Skeletal muscle cell (primary cell): ENCODE measurements around the gene CCL1.

Source experiments
- DNase-seq: peaks from one replicate; pipeline ENCODE4 v3.0.0-alpha.2; 2010; ENCODE audit warnings: low read depth
- H3K4me3 ChIP-seq: 2 replicates; pipeline ENCODE4 v1.5.1; 2011; ENCODE audit warnings: low read depth, mild to moderate bottlenecking, control low read depth, low read length, moderate library complexity

The CCL1 gene

DNA sequence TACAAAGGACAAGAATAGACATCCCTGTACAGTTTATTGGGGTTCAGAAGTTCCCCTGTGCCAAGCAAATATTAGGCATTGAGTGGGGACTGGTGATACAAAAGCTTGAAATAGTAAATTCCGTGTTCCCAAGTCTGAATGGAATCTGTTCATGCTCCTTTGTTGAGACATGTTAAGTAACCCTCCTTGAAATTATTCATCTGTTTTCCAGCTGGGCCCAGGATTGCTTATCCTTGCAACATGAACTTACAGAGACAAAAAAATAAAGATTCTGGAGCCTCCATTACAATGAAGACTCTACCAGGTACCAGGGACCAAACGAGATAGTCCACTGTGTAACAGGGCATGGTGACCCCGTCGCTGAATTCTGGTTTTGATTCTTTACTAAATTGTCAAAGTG lies 49.9 kb downstream of the CCL1 start:
- H3K4me3 ChIP-seq: no peak overlapping the region
- peak; percentile 7 for DNase-seq

DNA sequence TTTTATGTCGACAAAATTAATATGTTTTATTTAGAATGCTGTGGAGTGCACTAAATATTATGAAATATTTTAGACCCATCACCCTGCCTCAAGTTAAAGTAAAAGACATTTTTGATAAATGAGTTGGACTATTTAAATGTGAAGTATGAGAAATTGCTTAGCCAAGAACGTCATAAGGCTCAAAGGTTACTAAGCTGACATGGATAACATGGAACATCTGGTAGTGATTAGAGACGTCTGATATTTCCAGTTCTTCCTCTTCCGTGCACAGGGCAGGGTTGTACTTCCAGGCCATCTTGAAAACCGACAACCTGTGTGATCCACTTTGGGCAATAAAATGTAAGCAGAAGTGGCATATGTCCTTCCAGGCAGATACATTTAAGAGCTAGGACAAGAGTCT lies 51.0 kb downstream of the CCL1 start:
- no peak overlapping the region for H3K4me3 ChIP-seq
- DNase-seq: peak; percentile 27

DNA sequence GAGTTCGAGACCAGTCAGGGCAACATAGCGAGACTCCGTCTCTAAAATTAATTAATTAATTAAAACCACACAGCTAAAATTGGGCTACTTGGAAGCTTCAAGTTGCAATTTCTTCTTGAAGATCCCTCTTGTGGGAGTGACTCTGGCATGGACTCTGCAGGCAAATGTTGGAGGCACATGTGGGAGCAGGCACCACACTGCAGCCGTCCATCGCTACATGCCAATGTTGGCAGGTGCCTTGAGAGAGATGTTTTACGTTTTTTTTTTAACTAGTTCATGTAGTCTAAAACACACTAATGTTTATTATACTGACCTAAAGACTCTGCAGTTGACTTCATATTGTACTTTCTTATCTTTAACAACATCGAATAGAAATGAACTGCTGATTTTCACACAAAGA lies 51.7 kb downstream of the CCL1 start:
- no peak for DNase-seq

More for the DNA sequence above, 51.7 kb downstream of the CCL1 start:
- H3K4me3 ChIP-seq: no peak overlapping the region
